IMR-90 (cell line): ENCODE data around the gene ADGRD2.

Source experiments
- BHLHE40 ChIP-seq: fragments of 150-350 bp; IDR thresholded peaks from 2 replicates; pipeline ENCODE4 v1.6.1; 2016; ENCODE audit warnings: mild to moderate bottlenecking, low read depth, low read length
- CEBPB ChIP-seq: IDR thresholded peaks from 2 replicates; pipeline ENCODE4 v1.6.1; 2012; ENCODE audit warnings: low read depth, low read length, improper control_type of control experiment
- MAFK ChIP-seq: IDR thresholded peaks from 2 replicates; pipeline ENCODE4 v1.6.1; 2012; ENCODE audit warnings: low read depth, low read length, improper control_type of control experiment
- MAZ ChIP-seq: IDR thresholded peaks from 2 replicates; pipeline ENCODE4 v1.6.1; 2012; ENCODE audit warnings: low read depth, mild to moderate bottlenecking, low read length, improper control_type of control experiment, moderate library complexity, borderline replicate concordance
- MXI1 ChIP-seq: IDR thresholded peaks from 2 replicates; pipeline ENCODE4 v1.6.1; 2012; ENCODE audit warnings: low read depth, mild to moderate bottlenecking, low read length, moderate library complexity, borderline replicate concordance
- POLR2A ChIP-seq: IDR thresholded peaks from 2 replicates; pipeline ENCODE4 v1.6.1; 2012; ENCODE audit warnings: mild to moderate bottlenecking, low read depth, low read length
- RAD21 ChIP-seq: IDR thresholded peaks from 2 replicates; pipeline ENCODE4 v1.6.1; 2012; ENCODE audit warnings: low read length, improper control_type of control experiment
- RFX5 ChIP-seq: IDR thresholded peaks from 2 replicates; pipeline ENCODE4 v1.8.0; 2012; ENCODE audit warnings: low read depth, mild to moderate bottlenecking, low read length, moderate library complexity
- TF ChIP-seq, protein P1 (sequence below): conservative IDR thresholded peaks from 2 replicates; pipeline ENCODE4 v1.5.1; 2012; ENCODE audit warnings: mild to moderate bottlenecking, low read depth, low read length, improper control_type of control experiment

DNA sequence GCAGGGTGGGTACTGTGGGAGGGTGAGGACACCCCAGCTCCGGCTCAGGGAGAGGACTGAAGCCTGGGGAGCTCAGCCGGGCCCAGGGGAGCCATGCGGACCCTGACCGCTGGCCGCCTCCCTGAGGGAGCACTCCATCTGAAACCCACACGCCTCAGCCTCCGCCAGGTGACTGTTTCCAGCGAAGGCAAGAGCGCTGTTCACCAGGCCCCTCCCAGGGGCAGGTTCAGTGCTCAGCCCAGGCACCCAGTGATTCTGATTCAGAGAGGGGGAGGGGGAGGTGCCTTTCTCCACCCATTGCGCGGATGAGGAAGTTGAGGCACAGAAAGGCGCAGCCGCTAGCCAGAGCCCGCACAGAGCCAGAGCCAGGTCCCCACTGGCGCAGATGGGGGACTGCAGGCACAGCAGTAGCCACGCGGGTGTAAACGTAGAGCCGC lies 27.0 kb downstream of the ADGRD2 start:
- TF ChIP-seq, protein P1, sequence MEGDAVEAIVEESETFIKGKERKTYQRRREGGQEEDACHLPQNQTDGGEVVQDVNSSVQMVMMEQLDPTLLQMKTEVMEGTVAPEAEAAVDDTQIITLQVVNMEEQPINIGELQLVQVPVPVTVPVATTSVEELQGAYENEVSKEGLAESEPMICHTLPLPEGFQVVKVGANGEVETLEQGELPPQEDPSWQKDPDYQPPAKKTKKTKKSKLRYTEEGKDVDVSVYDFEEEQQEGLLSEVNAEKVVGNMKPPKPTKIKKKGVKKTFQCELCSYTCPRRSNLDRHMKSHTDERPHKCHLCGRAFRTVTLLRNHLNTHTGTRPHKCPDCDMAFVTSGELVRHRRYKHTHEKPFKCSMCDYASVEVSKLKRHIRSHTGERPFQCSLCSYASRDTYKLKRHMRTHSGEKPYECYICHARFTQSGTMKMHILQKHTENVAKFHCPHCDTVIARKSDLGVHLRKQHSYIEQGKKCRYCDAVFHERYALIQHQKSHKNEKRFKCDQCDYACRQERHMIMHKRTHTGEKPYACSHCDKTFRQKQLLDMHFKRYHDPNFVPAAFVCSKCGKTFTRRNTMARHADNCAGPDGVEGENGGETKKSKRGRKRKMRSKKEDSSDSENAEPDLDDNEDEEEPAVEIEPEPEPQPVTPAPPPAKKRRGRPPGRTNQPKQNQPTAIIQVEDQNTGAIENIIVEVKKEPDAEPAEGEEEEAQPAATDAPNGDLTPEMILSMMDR, result no peak
- TF ChIP-seq RAD21 (no peak), POLR2A (no peak), BHLHE40 (no peak), CEBPB (no peak), MAFK (no peak), MAZ (no peak), MXI1 (no peak), RFX5 (no peak)
